Caco-2 (cell line): Measurements from ENCODE around the gene CD33. TPM values are rescaled to one million over a fixed set of nuclear protein-coding genes. Genes with fewer than 3 reads are reported as not detected.

ENCODE experiments used
- BruUV-seq: library from RNA; stranded (reverse); fragments of 400-500 nt; replicated peaks from 2 replicates; lab custom pipeline; 2021; lab: Mats Ljungman, UMichigan
- CTCF ChIA-PET: fragments of 300-600 bp; sonication (Branson Sonifier 250); formaldehyde crosslinking; loops from one replicate; lab custom pipeline; 2022; ENCODE audit warnings: antibody characterized with exemption; lab: Charles Lee
- POLR2A ChIA-PET: fragments of 300-600 bp; sonication (Branson Sonifier 250); formaldehyde crosslinking; loops from one replicate; lab custom pipeline; 2022; ENCODE audit warnings: antibody characterized with exemption; lab: Charles Lee
- DNase-seq, 2 experiments: peaks; one replicate each; pipeline versions ENCODE4 v3.0.0 to v3.0.0-alpha.2; 2020 to 2022
- H3K27me3 ChIP-seq: replicated peaks from 2 replicates; pipeline ENCODE4 v1.6.0; 2011; ENCODE audit warnings: low read length; ENCODE audit not compliant: control insufficient read depth, insufficient read depth
- H3K36me3 ChIP-seq: 2 replicates; pipeline ENCODE4 v1.5.1; 2011; ENCODE audit warnings: low read length; ENCODE audit not compliant: control insufficient read depth, insufficient read depth
- H3K4me1 ChIP-seq: fragments of 250-450 bp; sonication (Bioruptor Pico); 2 replicates; pipeline ENCODE4 v1.5.1; 2020; ENCODE audit warnings: mild to moderate bottlenecking
- H3K4me3 ChIP-seq: 2 replicates; pipeline ENCODE4 v1.5.1; 2011; ENCODE audit warnings: low read depth, mild to moderate bottlenecking, control low read depth, low read length
- H3K9me3 ChIP-seq: fragments of 250-450 bp; sonication (Bioruptor Pico); 2 replicates; pipeline ENCODE4 v1.5.1; 2020; ENCODE audit warnings: mild to moderate bottlenecking, moderate library complexity
- H3K27ac Mint-ChIP-seq: one replicate; pipeline ENCODE4 v1.8.0; 2022; ENCODE audit warnings: mixed read lengths; ENCODE audit not compliant: unreplicated experiment
- H3K27me3 Mint-ChIP-seq: one replicate; pipeline ENCODE4 v1.8.0; 2022; ENCODE audit warnings: mixed read lengths; ENCODE audit not compliant: insufficient read depth, unreplicated experiment
- H3K36me3 Mint-ChIP-seq: one replicate; pipeline ENCODE4 v1.8.0; 2022; ENCODE audit warnings: mild to moderate bottlenecking, mixed read lengths; ENCODE audit not compliant: insufficient read depth, unreplicated experiment
- H3K4me1 Mint-ChIP-seq: one replicate; pipeline ENCODE4 v1.8.0; 2022; ENCODE audit warnings: low read depth, mixed read lengths; ENCODE audit not compliant: unreplicated experiment
- H3K4me3 Mint-ChIP-seq: one replicate; pipeline ENCODE4 v1.8.0; 2022; ENCODE audit warnings: mild to moderate bottlenecking, moderate library complexity, mixed read lengths; ENCODE audit not compliant: unreplicated experiment
- H3K9me3 Mint-ChIP-seq: one replicate; pipeline ENCODE4 v1.8.0; 2022; ENCODE audit warnings: mixed read lengths; ENCODE audit not compliant: unreplicated experiment
- CTCF ChIP-seq, 2 experiments: fragments of 200-600 bp in 1 of 2; IDR thresholded peaks; 1 replicate in 1 of 2; 2 replicates in 1 of 2; pipeline versions ENCODE4 v1.5.1 to v1.8.0; 2011 to 2022; ENCODE audit warnings: antibody characterized with exemption in 1 of 2, control low read depth in 1 of 2, inconsistent platforms in 1 of 2, low read depth in 1 of 2, low read length in 1 of 2, mild to moderate bottlenecking in 1 of 2, moderate library complexity in 1 of 2; ENCODE audit not compliant: insufficient read depth in 1 of 2, severe bottlenecking in 1 of 2, unreplicated experiment in 1 of 2
- intact Hi-C: fragments of 100-400 bp; cut with micrococcal nuclease; formaldehyde crosslinking; loops from one replicate; pipeline ENCODE4 v1.10.0; 2022; ENCODE audit not compliant: unreplicated experiment
- total RNA-seq: library from RNA; stranded (reverse); gene quantifications from 2 replicates; pipeline ENCODE4 v1.2.3, GENCODE V29; 2022

Gene CD33
- total RNA-seq, 1 experiment from 2014 or later, result not detected

GRCh38 chr19:51227966-51228365 lies 3.1 kb downstream of the CD33 start:
- intact Hi-C loops, result no loop called here
- ChIA-PET CTCF (no interaction called here), POLR2A (no interaction called here)
- TF ChIP-seq CTCF (IDR thresholded peaks at IDR 0.05; ENCODE audit: insufficient read depth in 1 of 2, low read depth in 1 of 2, low read length in 1 of 2, severe bottlenecking in 1 of 2, unreplicated experiment in 1 of 2), result no peak
- Mint-ChIP-seq H3K27ac (no peak overlapping the region), H3K36me3 (no peaks in the 10 kb centered on the region), H3K9me3 (no peaks in the 10 kb centered on the region), H3K27me3 (peaks cover 44% of the 10 kb centered on the region), H3K4me3 (no peak overlapping the region), H3K4me1 (no peaks in the 10 kb centered on the region)
- Histone ChIP-seq H3K27me3 (no peaks in the 10 kb centered on the region), H3K4me3 (no peak overlapping the region), H3K9me3 (no peaks in the 10 kb centered on the region), H3K4me1 (no peaks in the 10 kb centered on the region), H3K36me3 (no peaks in the 10 kb centered on the region)
- no TSS peak for BruUV-seq
- no peak for DNase-seq

GRCh38 chr19:51240866-51241265 lies 16.0 kb downstream of the CD33 start:
- Mint-ChIP-seq H3K27me3 (peaks cover 9% of the 10 kb centered on the region), H3K9me3 (no peaks in the 10 kb centered on the region), H3K36me3 (no peaks in the 10 kb centered on the region), H3K27ac (no peak overlapping the region), H3K4me1 (no peaks in the 10 kb centered on the region), H3K4me3 (no peak overlapping the region)
- no peaks in the 10 kb centered on the region for H3K4me1 ChIP-seq
- no peaks in the 10 kb centered on the region; the same call in 1 of the 2 replicates for H3K27me3 ChIP-seq
- ChIA-PET CTCF (no interaction called here), POLR2A (no interaction called here)
- TF ChIP-seq CTCF (IDR thresholded peaks at IDR 0.05; ENCODE audit: insufficient read depth in 1 of 2, low read depth in 1 of 2, low read length in 1 of 2, severe bottlenecking in 1 of 2, unreplicated experiment in 1 of 2), result no peak
- no peak overlapping the region for H3K4me3 ChIP-seq
- BruUV-seq, result no TSS peak
- intact Hi-C loops, result no loop called here
- no peak for DNase-seq
- H3K9me3 ChIP-seq, result no peaks in the 10 kb centered on the region
- H3K36me3 ChIP-seq, result no peaks in the 10 kb centered on the region

GRCh38 chr19:51242881-51243630 lies 18.2 kb downstream of the CD33 start:
- Mint-ChIP-seq H3K27me3 (peaks cover 9% of the 10 kb centered on the region), H3K9me3 (peaks cover 2% of the 10 kb centered on the region), H3K27ac (no peak overlapping the region), H3K4me1 (no peaks in the 10 kb centered on the region), H3K36me3 (no peaks in the 10 kb centered on the region), H3K4me3 (no peak overlapping the region)
- intact Hi-C loops, result no loop called here
- Histone ChIP-seq H3K9me3 (no peaks in the 10 kb centered on the region), H3K4me1 (no peaks in the 10 kb centered on the region), H3K27me3 (no peaks in the 10 kb centered on the region), H3K36me3 (no peaks in the 10 kb centered on the region), H3K4me3 (no peak overlapping the region)
- DNase-seq, result no peak
- ChIA-PET POLR2A (no interaction called here), CTCF (no interaction called here)
- no TSS peak for BruUV-seq
- no peak for TF ChIP-seq CTCF (IDR thresholded peaks at IDR 0.05; ENCODE audit: insufficient read depth in 1 of 2, low read depth in 1 of 2, low read length in 1 of 2, severe bottlenecking in 1 of 2, unreplicated experiment in 1 of 2)
